Adrenal gland (tissue), 12 donors: ENCODE measurements around the gene AFDN. TPM values are rescaled to one million over a fixed set of nuclear protein-coding genes. Genes with fewer than 3 reads are reported as not detected.
"Not testable (repeated sequence)": the region's sequence is repeated elsewhere in the genome, so short reads cannot be mapped to it uniquely, and the experiment has no call there.

Experiments
- DNase-seq, 7 donors: peaks; one replicate each; pipeline ENCODE4 v3.0.0-alpha.2; 2019 to 2020
- H3K27ac ChIP-seq, 5 donors: fragments of 200-600 bp; sonication (generic) in 4 of 5; 1 replicate in 3 of 5; 2 replicates in 2 of 5; pipeline versions ENCODE4 v1.5.1 to v1.8.0; 2016 to 2020; ENCODE audit warnings: mild to moderate bottlenecking in 1 of 5
- H3K27me3 ChIP-seq: fragments of 200-600 bp; 2 replicates; pipeline ENCODE4 v1.8.0; 2021
- H3K36me3 ChIP-seq, 2 donors: fragments of 200-600 bp; replicated peaks in 1 of 2; 1 replicate in 1 of 2; 2 replicates in 1 of 2; pipeline versions ENCODE4 v1.5.1 to v1.8.0; 2018 to 2022
- H3K4me1 ChIP-seq, 2 donors: fragments of 200-600 bp; replicated peaks in 1 of 2; 1 replicate in 1 of 2; 2 replicates in 1 of 2; pipeline versions ENCODE4 v1.5.1 to v1.8.0; 2018 to 2021
- H3K4me3 ChIP-seq, 4 donors: fragments of 200-600 bp; sonication (generic) in 3 of 4; one replicate each; pipeline ENCODE4 v1.5.1; 2016 to 2018
- H3K9me3 ChIP-seq, 3 donors: fragments of 200-600 bp; sonication (generic) in 1 of 3; replicated peaks in 1 of 3; 1 replicate in 2 of 3; 2 replicates in 1 of 3; pipeline versions ENCODE4 v1.5.1 to v1.8.0; 2016 to 2021
- CTCF ChIP-seq, 6 experiments: fragments of 450-650 bp in 4 of 6; fragments of 200-600 bp in 2 of 6; sonication (generic) in 1 of 6; IDR thresholded peaks; 1 replicate in 5 of 6; 2 replicates in 1 of 6; pipeline versions ENCODE4 v1.5.1 to v1.8.0; 2016 to 2021; ENCODE audit warnings: antibody characterized with exemption in 6 of 6, mild to moderate bottlenecking in 2 of 6, moderate library complexity in 1 of 6
- POLR2A ChIP-seq, 2 donors: fragments of 450-650 bp; IDR thresholded peaks; one replicate each; pipeline ENCODE4 v1.6.1; 2017; ENCODE audit warnings: antibody characterized with exemption in 2 of 2, mild to moderate bottlenecking in 2 of 2, moderate library complexity in 1 of 2
- WGBS, 4 donors: extraction: QIAGEN DNeasy Blood & Tissue Kit in 2 of 4; methylation state at CpG; one replicate each; pipeline versions ENCODE4 v1.1.5 to v1.1.7; 2013 to 2017; 5-methylcytosine and 5-hydroxymethylcytosine counted together
- intact Hi-C, 2 donors: fragments of 100-400 bp; cut with DNase I; formaldehyde crosslinking; loops; one replicate each; pipeline versions ENCODE4 v1.14.1 to v1.15.0; 2022 to 2023
- polyA plus RNA-seq, 3 donors: library from polyadenylated mRNA; stranded (reverse); fragments of 200-250 nt in 2 of 3; fragments of 350-450 nt in 1 of 3; fragmentation: Illumina TruSeq in 1 of 3; extraction: RNeasy Lipid Tissue Mini Kit (QIAGEN cat#74804) in 1 of 3; gene quantifications; one replicate each; pipeline ENCODE4 v1.2.3, GENCODE V29; 2013 to 2014
- total RNA-seq, 9 donors: library from RNA; depleted of rRNA in 4 of 9; stranded (reverse); fragments of >200 nt in 4 of 9; fragments of 120-200 nt in 1 of 9; fragmentation: NEBNext Ultra II Directional in 1 of 9; extraction: Animal tissue kit (Norgen Biotek cat#: 25700) in 1 of 9; gene quantifications; one replicate each; pipeline versions ENCODE4 v1.1.0 to v1.2.4, GENCODE V29; 2013 to 2023
- donor health status: healthy with polysubstance abuse.
- donor health status: Bipolar disorder and iron deficiency.
- donor health status: DM: yes; HTN: yes; CAD: no.
- donor health status: DM: no; HTN: no; CAD: no.
- donor health status: DM: no; HTN: no; CAD: no.
- donor health status: DM: yes; HTN: yes; CAD: no.

Gene AFDN
- total and polyA plus RNA-seq, 12 donors = 15.2 to 47.1 (median 39.3) TPM

GRCh38 chr6:167972193-167972592 lies 145.5 kb downstream of the AFDN start:
- Histone ChIP-seq H3K4me1 (no peaks in the 10 kb centered on the region), H3K27ac (no peak overlapping the region), H3K4me3 (no peak overlapping the region), H3K27me3 (no peaks in the 10 kb centered on the region), H3K36me3 (peaks cover 0 to 22% of the 10 kb centered on the region in 2 donors), H3K9me3 (no peaks in the 10 kb centered on the region)
- DNase-seq = no peak
- WGBS, 4 donors = 93 to 98% (median 96%) methylated on average over 10 of the region's 10 CpGs
- intact Hi-C loops = no loop called here
- TF ChIP-seq CTCF (IDR thresholded peaks at IDR 0.05) = no peak
- no peak for TF ChIP-seq POLR2A (IDR thresholded peaks at IDR 0.05)

- no peak overlapping the region for H3K27ac ChIP-seq
- TF ChIP-seq CTCF (IDR thresholded peaks at IDR 0.05) (no peak), POLR2A (IDR thresholded peaks at IDR 0.05) (no peak)
- 80 to 84% (median 83%) methylated on average over 9 of the region's 9 CpGs for WGBS, 4 donors
- intact Hi-C loops = no loop called here
- no peaks in the 10 kb centered on the region for H3K9me3 ChIP-seq
- H3K4me1 ChIP-seq = no peaks in the 10 kb centered on the region
- no peak overlapping the region for H3K4me3 ChIP-seq
- DNase-seq = no peak
- no peaks in the 10 kb centered on the region for H3K27me3 ChIP-seq
- peaks cover 0 to 20% of the 10 kb centered on the region in 2 donors for H3K36me3 ChIP-seq
Measured at GRCh38 chr6:167973148-167973885, 146.6 kb downstream of the AFDN start.

- TF ChIP-seq POLR2A (IDR thresholded peaks at IDR 0.05) = no peak
- TF ChIP-seq CTCF (IDR thresholded peaks at IDR 0.05) = no peak
- no peaks in the 10 kb centered on the region for H3K4me1 ChIP-seq
- H3K27ac ChIP-seq = no peak overlapping the region
- DNase-seq = no peak
- intact Hi-C loops = no loop called here
- no peaks in the 10 kb centered on the region for H3K9me3 ChIP-seq
- WGBS, 4 donors = 53 to 75% (median 69%) methylated on average over 12 of the region's 12 CpGs
- peaks cover 0 to 5% of the 10 kb centered on the region in 2 donors for H3K36me3 ChIP-seq
- H3K27me3 ChIP-seq = no peaks in the 10 kb centered on the region
- no peak overlapping the region for H3K4me3 ChIP-seq
Measured at GRCh38 chr6:167974640-167975344, 148.1 kb downstream of the AFDN start.

- Histone ChIP-seq H3K27ac (no peak overlapping the region), H3K4me1 (no peaks in the 10 kb centered on the region), H3K27me3 (no peaks in the 10 kb centered on the region), H3K36me3 (no peaks in the 10 kb centered on the region), H3K4me3 (no peak overlapping the region), H3K9me3 (no peaks in the 10 kb centered on the region)
- no peak for TF ChIP-seq CTCF (IDR thresholded peaks at IDR 0.05)
- TF ChIP-seq POLR2A (IDR thresholded peaks at IDR 0.05) = no peak
- intact Hi-C loops = no loop called here
- DNase-seq = no peak
- WGBS, 4 donors = 82 to 94% (median 89%) methylated on average over 18 to 19 of the region's 19 CpGs
Measured at GRCh38 chr6:167975458-167975857, 148.7 kb downstream of the AFDN start.

GRCh38 chr6:167976116-167976657 lies 149.5 kb downstream of the AFDN start:
- H3K4me3 ChIP-seq, H3K27me3 ChIP-seq, H3K27ac ChIP-seq, H3K9me3 ChIP-seq, DNase-seq, H3K36me3 ChIP-seq, H3K4me1 ChIP-seq, intact Hi-C loops: not testable (repeated sequence)
